Hindlimb muscle (tissue), 1 donor: ENCODE measurements around the gene CAMK1D. TPM values are rescaled to one million over a fixed set of nuclear protein-coding genes. Genes with fewer than 3 reads are reported as not detected.

Experiments used
- DNase-seq: peaks from one replicate; pipeline ENCODE4 v3.0.0-alpha.2; 2013
- polyA plus RNA-seq: library from polyadenylated mRNA; unstranded; fragments of 120-200 nt; gene quantifications from one replicate; pipeline ENCODE4 v1.2.1, GENCODE V29; 2013; ENCODE audit not compliant: insufficient read length

The CAMK1D gene
- polyA plus RNA-seq, 1 donor, result 2.9 TPM

DNA sequence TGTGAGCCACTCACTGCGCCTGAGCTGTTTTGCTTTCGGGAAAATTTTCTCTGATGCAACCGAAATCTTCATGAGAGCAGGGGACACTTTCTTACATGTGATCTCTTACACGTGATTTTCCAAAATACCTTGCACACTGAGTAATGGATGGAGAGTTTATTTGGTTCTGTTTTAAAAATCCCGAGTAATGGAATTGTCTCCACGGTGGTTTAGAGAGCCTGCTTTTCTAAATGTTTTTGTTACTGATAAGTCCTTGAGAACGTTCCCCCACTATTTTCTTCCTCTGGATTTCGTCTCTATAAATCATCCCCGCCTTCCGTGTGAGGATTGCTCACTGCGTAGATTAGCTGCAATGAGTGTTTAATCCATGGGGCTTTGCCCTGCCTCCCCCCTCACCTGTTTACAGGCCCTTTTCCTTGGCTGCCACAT lies 25.7 kb downstream of the CAMK1D start:
- no peak for DNase-seq

DNA sequence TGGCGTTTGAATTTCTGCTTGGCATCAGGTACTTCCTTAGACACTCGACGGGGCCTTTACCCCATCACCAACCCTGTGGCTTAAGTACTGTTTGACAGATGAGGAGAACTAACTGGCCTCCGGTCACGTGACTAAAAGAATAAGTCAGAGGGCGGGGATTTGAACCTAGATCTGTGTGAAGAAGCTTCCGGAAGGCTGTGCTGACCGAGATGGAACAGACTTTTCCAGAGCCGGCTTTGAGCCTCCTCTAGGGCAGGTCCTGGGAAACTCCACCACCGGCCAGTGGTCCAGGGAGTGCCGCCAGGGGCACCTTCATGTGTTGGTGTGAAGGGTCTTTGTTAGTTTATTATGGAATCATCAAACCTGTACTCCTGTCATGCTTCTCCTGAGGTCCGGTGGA lies 26.9 kb downstream of the CAMK1D start:
- DNase-seq, result no peak

DNA sequence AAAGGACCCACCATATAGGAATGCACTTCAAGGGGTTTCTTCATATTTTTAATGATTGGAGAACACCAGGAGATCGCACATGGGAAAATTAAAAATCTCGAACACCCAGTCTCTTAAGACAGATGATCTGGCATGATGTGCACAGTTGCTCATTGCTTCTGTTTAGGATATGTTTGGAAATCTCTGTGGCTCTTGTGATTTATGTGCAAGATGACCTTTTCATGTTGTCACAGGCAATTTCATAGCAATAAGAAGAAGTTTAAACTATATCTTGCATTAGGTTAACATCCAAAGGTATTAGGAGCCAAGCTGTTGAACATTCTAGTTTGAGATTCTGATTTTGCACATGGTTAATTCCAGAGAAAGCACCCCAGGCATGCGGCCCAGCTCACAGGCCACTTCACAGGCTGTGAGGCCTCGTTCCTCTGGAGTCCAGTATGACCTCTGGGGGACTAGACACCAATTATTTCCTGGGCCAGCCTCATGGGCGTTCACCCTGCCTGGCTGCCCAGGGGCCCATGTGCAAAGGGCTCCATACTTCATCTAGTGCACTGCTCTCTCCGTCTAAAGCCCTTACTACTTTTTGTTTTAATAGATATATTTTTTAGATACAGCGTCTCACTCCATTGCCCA lies 28.4 kb downstream of the CAMK1D start:
- no peak for DNase-seq

DNA sequence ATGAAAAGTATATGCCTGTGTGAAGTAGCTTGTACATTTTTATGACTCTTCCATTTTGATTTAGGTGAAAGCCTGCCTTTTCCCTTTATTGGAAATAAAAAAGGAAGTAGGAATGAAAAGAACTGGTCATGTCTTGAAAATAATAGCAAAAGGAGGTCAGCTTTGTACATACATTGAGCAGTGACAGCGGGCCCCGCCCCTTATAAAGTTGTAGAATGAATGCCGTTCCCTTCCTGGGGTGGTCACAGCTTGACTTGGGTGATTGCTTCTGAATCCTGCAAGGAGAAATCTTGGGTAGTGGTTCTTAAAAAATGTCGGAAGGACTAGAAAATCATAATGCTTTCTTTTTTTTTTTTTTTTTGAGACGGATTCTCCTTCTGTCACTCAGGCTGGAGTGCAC lies 31.7 kb downstream of the CAMK1D start:
- no peak for DNase-seq

DNA sequence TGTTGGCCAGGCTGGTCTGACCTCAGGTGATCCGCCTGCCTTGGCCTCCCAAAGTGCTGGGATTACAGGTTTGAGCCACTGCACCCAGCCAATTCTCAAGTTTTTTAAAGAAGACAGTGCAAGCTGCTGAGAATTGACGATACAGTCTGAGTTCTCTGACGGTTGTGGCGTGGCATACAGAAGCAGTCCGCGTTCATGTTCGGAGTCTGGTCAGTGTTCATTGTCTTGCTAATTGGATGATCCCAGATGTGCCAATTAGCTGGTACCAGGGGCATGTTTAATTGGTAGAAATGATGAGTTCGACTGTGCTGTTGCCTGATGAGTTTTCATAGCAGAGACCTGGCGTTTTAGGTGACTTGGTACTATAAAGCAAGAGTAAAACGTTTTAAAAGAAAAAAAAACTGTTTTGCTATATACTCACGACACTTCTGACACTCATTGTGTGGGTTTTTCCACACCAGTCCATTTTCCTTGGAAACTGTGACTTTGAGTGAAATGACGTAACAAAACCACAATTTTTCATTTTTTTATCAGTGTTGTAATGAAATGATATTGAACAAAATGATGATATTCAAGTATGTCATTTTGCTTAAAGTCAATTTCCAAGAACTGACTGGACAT lies 32.3 kb downstream of the CAMK1D start:
- no peak for DNase-seq

DNA sequence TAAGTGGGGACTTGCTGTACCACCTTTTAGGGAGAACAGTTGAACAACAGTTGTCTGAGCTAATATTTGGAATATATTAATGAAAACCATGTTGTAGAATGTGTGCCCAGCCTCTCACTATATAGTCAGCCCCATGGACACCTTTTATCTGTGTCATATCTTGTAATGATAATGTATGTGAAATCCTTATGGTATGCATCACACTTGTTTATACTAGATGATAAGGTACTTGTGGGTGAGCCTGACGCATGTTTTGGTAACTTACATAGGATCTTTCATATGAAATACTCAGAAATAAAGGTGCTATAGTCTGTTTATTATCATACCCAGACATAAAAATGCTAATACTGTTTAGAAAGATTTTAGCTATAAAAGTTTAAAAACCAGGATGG lies 32.8 kb downstream of the CAMK1D start:
- DNase-seq, result no peak

DNA sequence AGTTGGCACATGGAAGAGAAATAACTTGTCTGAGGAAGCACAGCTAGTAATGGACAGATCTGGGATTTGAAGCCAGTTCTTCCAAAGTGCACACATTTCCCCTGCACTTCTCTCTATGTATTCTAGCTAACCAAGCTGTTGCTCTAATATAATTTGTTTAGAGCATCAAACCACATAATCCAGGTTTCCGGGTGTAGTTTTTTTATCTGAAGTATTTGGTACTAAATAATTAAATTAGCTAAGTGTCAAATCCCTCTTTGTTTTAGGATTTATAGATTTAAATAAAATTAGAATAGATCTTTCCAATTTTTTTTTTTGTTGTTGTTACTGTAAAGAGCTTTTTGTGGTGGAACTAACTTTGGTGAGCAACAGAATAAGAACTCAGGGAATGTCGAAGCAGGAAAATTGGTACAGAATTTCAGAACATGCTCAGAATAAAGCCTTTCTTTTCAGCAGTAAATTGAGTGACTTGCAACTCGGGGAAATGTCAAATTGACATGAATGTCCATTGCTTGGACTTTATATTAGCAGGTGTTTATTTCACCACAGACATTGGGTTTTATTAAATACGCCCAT lies 33.7 kb downstream of the CAMK1D start:
- DNase-seq, result no peak

DNA sequence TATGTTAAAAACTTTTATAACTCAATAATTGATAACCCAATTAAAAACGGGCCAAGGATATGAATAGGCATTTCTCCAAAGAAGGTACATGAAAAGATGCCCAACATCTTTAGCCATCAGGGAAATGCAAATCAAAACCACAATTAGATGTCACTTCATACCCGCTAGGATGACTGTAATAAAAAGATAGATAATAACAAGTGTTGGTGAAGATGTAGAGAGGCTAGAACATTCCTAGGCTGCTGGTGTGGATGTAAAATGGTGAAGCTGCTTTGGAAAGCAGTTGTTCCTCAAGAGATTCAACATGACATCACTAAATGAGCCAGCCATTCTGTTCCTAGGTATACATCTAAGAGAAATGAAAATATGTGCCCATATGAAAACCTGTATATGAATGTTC lies 35.6 kb downstream of the CAMK1D start:
- DNase-seq, result no peak

DNA sequence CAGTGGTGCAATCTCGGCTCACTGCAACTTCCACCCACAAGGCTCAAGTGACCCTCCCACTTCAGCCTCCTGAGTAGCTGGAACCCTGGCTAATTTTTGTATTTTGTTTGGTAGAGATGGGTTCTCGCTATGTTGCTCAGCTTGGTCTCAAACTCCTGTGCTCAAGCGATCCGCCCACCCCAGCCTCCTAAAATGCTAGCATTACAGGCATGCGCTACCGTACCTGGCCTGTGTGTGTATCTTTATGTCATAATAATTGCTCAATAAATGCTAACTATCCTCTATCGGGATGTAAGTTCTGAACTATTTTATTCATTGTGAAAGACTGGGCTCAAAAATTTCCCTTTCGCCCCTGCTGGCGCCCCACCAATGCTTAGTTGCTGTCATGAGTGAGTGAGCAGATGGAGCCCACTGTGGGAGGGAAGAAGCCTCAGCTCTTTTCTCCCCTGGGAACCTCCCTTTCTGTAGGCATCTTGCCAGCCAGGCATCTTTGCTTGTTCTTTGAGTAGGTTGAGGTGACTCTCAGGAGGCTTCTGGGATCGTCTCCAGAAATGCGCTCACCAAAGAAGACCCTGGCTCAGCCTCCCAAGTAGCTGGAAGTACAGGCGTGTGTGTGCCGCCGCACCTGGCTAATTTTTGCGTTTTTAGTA lies 38.3 kb downstream of the CAMK1D start:
- DNase-seq, result no peak

DNA sequence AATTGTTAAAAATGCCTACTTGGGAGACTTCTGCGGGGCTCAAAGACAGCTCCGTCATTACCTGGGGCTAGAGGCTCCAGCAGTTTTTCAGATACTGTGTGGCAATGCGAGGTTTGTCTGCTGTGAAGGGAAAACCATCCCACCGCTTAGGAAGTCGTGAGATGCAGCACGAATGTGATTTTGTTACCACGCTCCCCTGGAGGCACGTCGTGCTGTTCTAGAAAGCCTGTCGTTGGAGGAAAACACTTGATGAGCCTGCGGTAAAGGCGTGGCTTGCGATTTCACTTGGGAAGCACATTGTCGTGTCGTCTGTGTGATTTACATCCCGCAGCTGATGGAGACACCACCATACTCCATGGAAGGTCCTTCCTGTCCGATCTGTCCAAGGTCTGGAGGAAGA lies 39.3 kb downstream of the CAMK1D start:
- DNase-seq, result no peak

DNA sequence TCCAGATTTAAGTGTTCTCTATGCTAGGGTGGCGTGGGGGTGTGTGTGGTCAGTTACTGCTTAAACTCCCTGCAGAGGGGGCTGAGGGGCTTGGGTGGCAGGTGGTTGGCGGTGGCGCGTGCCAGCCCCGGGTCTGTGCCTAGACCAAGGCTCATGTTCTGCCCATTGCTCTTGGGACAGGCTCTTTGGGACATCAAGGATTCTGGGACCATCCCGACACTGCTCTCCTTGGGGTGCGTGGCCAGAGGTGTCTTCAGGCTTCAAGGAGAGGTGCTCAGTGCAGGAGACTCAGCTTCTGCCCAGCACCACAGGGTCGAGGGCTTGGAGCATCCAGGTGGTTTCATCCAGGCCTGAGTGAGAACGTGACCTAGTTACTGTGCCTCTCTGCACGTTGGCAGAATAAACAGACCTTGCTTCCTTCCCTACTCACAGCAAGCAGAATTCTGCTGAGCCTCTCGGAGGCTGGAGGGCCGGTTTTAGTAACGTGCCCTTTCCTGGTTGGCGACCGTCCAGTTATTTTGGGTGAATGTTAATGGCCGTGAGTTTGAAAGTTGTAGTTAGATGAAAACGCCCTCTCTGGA lies 39.9 kb downstream of the CAMK1D start:
- no peak for DNase-seq

DNA sequence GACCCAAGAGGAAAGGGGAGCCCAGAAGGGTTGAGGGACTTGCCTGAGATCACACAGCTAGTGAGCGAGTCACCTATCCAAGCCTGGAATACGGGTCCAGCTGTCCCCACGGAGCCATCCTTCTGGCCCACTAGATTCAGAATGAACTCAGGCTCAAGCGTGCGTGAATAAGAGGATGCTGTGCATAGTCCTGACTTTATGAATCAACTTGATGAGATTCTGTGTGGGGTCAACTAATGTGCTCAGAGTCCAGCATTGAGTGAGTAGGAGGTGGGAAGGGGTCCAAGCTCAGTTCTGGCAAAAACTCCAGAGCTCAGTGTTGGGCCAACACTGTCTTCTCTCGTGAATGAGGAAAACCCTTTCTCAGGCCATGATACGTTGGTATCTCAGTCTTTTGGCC lies 41.4 kb downstream of the CAMK1D start:
- peak; percentile 54 for DNase-seq

DNA sequence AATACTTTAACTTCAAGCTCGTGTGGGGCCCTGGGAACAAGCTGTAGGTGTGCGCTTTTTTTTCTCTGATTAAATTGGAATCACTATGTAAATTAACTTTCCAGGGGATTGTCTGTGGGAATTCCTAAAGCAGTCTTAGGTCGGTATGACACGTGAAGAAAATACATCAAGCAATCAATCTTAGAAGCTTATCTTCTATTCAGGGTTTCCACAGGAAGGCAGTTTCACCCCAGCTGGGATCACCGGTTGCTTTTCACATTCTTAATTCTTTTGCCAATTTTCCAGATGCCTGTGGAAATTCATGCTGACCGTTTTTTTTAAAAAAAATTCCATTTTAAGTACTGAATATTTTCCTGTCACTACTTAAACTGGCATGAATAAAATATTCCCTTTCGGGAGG lies 41.9 kb downstream of the CAMK1D start:
- peak; percentile 41 for DNase-seq

DNA sequence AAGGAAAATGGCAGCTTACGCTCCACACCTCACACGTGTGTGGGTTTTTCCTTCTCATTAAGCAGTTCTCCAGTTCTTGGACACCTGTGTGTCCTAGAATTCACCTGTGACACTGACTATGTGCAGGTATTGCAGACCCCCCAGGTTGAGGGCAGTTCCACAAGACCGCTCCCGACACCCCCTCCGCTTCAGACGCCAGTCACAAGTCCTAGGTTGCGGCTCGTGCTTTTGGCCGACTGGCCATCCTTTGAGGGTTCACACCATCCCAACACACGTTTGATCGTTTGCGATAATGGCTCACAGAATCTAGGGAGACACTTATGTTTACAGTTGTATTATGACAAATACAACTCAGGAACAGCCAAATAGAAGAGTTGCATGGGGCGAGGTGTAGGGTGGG lies 44.5 kb downstream of the CAMK1D start:
- DNase-seq, result no peak

DNA sequence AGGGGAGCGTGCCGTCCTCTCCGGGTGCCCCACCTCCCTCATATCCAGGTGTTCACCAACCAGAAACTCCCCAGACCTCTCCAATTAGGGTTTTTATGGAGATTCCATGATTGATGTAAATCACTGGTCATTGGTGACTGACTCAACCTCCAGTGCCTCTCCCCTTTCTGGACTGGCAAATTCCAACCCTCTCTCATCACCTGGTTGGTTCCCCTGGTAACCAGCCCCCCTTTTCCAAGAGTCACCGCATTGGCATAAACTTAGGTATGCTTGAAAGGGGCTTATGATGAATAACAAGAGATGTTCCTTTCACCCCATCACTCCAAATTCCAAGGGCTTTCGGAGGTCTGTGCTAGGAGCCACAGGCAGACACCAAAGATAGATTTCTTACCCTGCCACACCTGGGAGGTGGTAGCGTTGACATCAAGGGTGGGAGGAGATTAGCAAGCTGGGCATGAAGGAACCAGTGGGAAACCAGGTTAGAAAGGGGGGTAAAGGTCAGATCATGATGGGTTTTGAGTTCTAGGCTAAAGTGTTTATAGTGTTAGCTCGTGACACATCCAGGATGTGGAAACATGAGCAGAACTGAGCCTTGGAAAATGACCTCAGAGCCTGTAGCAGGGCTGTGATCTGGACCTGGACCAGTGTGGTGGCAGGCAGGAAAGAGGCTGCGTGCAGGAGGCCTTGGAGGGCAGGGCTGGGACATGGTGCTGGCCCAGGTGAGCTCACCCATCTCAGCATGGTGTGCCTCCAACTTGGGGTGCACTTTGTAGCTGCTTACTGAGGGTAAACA lies 45.1 kb downstream of the CAMK1D start:
- DNase-seq, result no peak

DNA sequence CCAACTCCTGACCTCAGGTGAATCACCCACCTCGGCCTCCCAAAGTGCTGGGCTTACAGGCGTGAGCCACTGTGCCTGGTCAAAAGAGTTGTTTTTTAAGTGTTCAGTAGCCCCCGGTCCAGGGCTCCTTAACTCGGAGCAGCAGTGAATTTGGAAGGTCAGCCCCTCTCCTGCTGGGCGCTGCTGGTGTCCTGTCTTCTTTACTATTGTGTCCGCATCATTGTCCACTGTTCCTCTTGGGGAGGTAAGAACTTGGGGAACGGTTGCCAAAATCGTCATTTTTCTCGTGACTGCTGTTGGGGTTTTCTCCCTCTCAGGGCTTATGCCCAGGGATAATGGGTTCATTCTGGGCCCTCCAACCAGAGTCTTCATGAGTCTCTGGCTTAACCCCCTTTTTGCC lies 46.7 kb downstream of the CAMK1D start:
- no peak for DNase-seq

DNA sequence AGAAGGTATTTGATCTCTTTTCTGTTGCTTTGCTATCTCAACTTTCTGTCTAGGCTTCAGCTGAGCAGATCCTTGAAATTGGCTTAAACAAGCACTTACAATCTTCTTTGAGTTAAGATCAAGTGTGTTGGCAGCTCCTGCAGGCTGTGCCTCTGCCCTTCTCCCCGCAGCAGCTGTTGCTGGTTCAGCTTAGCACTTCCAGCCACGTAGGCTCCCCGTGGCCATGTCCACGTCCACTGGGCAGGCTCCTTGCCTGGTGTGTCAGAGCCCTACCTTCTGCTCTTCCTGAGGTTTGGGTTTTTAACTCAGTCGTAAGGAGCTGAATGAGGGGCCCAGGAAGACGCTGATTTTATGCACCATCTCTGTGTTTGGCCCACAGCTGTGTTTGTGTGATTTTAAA lies 47.2 kb downstream of the CAMK1D start:
- no peak for DNase-seq

DNA sequence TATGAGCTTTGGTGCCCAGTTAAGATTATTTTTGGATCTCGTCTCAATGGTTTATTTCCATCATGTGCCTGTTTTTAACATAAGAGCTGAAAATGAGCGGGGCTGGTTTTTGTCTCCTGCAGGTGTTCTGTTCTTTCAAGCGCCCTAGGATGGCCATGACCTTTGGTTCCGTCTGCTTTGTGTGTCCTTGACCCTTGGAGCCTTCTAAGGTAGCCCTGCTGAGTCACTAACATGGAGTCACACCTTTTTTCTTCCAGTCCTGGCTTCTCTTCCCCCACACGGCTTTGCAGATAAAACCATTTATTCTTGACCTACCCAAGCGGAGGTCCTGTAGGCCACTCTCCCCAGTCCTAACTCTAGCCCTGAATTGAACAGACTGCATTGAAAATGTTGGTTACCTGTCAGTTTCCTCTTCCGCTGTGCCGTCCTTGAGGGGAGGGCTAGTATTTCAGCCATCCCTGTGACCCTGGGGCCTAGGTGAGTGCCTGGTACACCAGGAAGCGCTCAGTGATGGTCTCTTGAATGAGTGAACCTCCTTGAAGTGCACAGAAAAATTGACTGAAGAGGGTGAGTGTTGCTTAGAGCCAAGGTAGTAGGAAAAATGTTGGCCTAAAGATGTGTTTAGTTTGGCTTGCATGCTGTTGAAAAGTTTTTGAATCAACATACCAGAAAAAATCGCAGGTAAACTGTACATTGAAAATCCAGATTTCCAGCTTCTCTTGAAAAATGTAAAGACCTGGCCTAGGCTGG lies 48.0 kb downstream of the CAMK1D start:
- no peak for DNase-seq

DNA sequence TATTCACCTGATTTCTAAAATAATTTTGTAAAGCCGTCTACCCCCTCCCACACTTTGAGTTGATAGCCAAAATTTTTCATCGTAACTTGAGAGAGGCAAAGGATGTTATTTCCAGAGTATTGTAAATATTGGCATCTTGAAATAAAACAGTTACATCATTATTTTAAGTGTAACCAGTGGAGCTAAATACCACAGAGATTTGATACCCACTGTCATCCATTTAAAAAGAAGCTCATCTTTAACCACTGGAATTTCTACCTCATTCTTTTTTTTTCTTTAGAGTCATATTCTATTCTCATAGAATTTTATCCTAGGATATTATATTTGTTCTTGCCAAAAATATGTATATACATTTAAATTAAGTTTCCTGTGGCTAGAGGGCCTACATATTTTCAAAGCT lies 48.6 kb downstream of the CAMK1D start:
- DNase-seq, result no peak

DNA sequence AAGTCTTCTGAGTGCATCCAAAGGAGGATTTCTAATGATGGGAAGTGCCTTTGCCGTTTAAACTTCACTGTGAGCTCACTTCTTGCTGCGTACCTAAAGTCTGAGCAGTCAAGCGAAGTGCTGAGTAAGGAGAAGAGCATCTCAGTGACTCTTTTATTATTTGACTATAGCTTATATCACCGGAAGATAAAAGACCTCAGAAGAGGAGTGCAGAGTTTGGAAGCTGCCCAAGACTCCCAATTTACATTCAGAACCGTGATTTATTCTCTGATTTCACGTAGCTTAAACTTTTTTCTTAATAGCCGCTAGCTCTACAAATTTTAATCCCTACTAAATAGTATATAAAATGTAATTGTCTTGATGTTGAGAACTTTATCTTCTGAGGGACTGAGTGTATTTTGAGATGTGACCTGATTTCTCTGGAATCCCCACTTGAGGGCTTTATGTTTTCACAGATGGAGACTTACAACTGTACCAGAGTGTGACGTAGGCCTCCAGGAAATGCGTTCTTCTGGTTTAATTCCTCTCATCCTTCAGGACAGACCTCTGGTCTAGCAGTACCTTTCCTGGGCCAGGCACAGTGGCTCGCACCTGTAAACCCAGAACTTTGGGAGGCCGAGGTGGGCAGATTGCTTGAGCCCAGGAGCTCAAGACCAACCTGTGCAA lies 51.1 kb downstream of the CAMK1D start:
- DNase-seq, result no peak

DNA sequence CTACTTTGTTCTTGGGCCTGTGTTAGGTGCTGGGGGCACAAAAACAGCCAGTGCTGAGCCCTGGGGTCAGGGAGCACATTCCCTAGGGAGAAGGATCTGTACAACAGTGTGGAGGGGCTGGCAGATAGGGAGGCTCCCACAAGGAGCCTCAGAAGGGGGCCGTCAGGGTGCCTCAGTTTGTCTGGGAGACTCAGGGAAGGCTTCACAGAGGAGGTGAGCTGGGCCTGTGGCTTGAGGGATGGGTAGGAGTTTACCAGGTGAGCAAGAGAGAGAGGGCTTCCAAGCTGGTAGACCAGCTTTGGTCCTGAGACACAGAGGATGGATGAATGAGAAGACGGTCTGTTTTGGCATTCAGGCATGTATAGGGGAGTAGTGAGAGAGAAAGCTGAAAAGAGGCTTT lies 52.1 kb downstream of the CAMK1D start:
- no peak for DNase-seq
